Measurements from ENCODE around the gene HNRNPUL2. TPM values are rescaled to one million over a fixed set of nuclear protein-coding genes. Genes with fewer than 3 reads are reported as not detected.

HNRNPUL2 gene
- total and polyA plus RNA-seq, 9 of the 15 experiments (the other 6 are each of a cell fraction or from before 2014, with no cell fraction given): 0.89 to 44.3 (median 15.2) TPM

DNA sequence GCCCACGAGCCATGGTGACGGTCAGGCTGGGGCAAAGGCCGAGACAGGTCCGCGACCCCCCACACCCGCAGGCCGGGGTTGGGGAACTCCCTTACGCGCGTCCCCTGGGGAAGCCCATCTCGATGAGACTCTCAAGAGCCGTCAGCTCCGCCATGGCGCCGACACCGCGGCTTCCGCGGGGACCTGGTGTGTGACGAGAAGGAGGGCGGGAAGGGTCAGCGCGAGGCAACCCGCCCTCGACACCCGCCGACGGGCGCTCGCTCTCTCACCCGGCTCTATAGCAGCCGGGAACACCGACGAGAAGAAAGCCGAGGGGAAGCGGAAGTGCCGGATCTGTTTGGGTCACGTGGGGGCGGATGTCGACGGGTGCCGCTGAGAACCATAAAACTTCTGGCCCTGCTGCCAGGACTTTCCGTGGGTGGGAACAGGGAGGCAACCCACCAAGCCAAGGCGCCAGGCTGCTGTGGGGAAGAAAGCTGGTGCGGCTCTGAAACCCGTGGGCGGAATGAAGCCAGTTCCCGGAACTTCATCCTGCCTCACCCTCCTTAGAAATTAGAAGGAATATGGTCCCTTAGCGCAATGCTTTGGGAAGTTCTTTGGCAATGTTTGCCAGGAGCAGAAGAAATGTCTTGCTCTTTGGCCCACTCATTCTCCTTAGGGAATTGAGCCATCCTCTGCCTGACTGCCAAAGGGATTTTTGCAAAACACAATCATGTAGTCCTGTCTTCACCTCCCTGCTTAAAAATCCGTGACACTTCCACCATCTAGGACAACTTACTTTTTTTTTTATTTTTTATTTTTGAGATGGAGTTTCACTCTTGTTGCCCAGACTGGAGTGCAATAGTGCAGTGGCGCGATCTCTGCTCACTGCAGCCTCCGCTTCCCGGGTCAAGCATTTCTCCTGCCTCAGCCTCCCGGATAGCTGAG is 48.2 kb downstream of the HNRNPUL2 start, which contains the start of gene UBXN1 (continued):
- no peak for TF ChIP-seq RBM17 (IDR thresholded peaks at IDR 0.05; ENCODE audit: borderline replicate concordance, low read depth, low read length)
- no peak for TF ChIP-seq POLR3G (IDR thresholded peaks at IDR 0.05; ENCODE audit: extremely low read depth, insufficient read length, insufficient replicate concordance)
- TF ChIP-seq ZBTB1 (CRISPR knock-in tag; IDR thresholded peaks at IDR 0.05; ENCODE audit: borderline replicate concordance, low read depth): no peak
- no peak for TF ChIP-seq MTA2 (IDR thresholded peaks at IDR 0.05; ENCODE audit: low read depth)
- TF ChIP-seq, protein P1, sequence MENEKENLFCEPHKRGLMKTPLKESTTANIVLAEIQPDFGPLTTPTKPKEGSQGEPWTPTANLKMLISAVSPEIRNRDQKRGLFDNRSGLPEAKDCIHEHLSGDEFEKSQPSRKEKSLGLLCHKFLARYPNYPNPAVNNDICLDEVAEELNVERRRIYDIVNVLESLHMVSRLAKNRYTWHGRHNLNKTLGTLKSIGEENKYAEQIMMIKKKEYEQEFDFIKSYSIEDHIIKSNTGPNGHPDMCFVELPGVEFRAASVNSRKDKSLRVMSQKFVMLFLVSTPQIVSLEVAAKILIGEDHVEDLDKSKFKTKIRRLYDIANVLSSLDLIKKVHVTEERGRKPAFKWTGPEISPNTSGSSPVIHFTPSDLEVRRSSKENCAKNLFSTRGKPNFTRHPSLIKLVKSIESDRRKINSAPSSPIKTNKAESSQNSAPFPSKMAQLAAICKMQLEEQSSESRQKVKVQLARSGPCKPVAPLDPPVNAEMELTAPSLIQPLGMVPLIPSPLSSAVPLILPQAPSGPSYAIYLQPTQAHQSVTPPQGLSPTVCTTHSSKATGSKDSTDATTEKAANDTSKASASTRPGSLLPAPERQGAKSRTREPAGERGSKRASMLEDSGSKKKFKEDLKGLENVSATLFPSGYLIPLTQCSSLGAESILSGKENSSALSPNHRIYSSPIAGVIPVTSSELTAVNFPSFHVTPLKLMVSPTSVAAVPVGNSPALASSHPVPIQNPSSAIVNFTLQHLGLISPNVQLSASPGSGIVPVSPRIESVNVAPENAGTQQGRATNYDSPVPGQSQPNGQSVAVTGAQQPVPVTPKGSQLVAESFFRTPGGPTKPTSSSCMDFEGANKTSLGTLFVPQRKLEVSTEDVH (IDR thresholded peaks at IDR 0.05; ENCODE audit: low read depth, partially characterized antibody): peak; percentile 80
- peak; percentile 33 to 55; a peak in 2 of 4 replicates for TF ChIP-seq ETV6 (IDR thresholded peaks at IDR 0.05; ENCODE audit: borderline replicate concordance in 1 of 2, low read depth in 2 of 2, low read length in 1 of 2)
- TF ChIP-seq ETV6 (CRISPR knock-in tag; IDR thresholded peaks at IDR 0.05; ENCODE audit: borderline replicate concordance): no peak
- peak; percentile 75; the same call in 1 of the 2 replicates for TF ChIP-seq THAP7 (CRISPR knock-in tag; IDR thresholded peaks at IDR 0.05)
- TF ChIP-seq ZFPM2 (CRISPR knock-in tag; IDR thresholded peaks at IDR 0.05): no peak
- TF ChIP-seq SOX6 (IDR thresholded peaks at IDR 0.05): 0 out of 2 replicates have a peak, but pooled peaks have one; percentile 21
- TF ChIP-seq BMI1 (IDR thresholded peaks at IDR 0.05; ENCODE audit: low read length): no peak
- peak; percentile 29; the same call in 1 of the 2 replicates for TF ChIP-seq ZBTB7A (IDR thresholded peaks at IDR 0.05; ENCODE audit: borderline replicate concordance, control insufficient read depth, low read depth, low read length)
- no peak for TF ChIP-seq HMGN3 (IDR thresholded peaks at IDR 0.05; ENCODE audit: borderline replicate concordance, extremely low read depth, insufficient read length, low read depth, low read length)
- no peak for TF ChIP-seq GTF2A2 (tag; IDR thresholded peaks at IDR 0.05)
- peak in 2 of 3 experiments; percentile 40 to 67 for TF ChIP-seq YY1 (IDR thresholded peaks at IDR 0.05; ENCODE audit: borderline replicate concordance in 1 of 3, control insufficient read depth in 1 of 3, extremely low read depth in 1 of 3, insufficient read depth in 3 of 3, insufficient read length in 1 of 3, insufficient replicate concordance in 2 of 3, low read depth in 1 of 3, low read length in 2 of 3)
- TF ChIP-seq MCM5 (IDR thresholded peaks at IDR 0.05; ENCODE audit: low read depth): no peak
- TF ChIP-seq, protein P2, sequence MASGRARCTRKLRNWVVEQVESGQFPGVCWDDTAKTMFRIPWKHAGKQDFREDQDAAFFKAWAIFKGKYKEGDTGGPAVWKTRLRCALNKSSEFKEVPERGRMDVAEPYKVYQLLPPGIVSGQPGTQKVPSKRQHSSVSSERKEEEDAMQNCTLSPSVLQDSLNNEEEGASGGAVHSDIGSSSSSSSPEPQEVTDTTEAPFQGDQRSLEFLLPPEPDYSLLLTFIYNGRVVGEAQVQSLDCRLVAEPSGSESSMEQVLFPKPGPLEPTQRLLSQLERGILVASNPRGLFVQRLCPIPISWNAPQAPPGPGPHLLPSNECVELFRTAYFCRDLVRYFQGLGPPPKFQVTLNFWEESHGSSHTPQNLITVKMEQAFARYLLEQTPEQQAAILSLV (tag; IDR thresholded peaks at IDR 0.05): no peak
- TF ChIP-seq KAT8 (IDR thresholded peaks at IDR 0.05; ENCODE audit: low read depth): no peak
- no peak for TF ChIP-seq MCM2 (IDR thresholded peaks at IDR 0.05; ENCODE audit: low read depth)
- TF ChIP-seq POLR2B (IDR thresholded peaks at IDR 0.05; ENCODE audit: low read depth, partially characterized antibody): peak; percentile 64
- TF ChIP-seq GABPB2 (CRISPR knock-in tag; conservative IDR thresholded peaks at IDR 0.05): no peak
